Calu3 (cell line): ENCODE results near the gene MPHOSPH9. TPM values are rescaled to one million over a fixed set of nuclear protein-coding genes. Genes with fewer than 3 reads are reported as not detected.

ENCODE experiments used
- BruUV-seq: library from RNA; stranded (reverse); fragments of 400-500 nt; replicated peaks from 2 replicates; lab custom pipeline; 2021; lab: Mats Ljungman, UMichigan
- CTCF ChIA-PET: fragments of 300-600 bp; sonication (Branson Sonifier 250); formaldehyde crosslinking; loops from one replicate; lab custom pipeline; 2022; ENCODE audit warnings: antibody characterized with exemption; lab: Charles Lee
- DNase-seq: peaks from one replicate; pipeline ENCODE4 v3.0.0; 2022
- H3K27ac Mint-ChIP-seq: one replicate; pipeline ENCODE4 v1.8.0; 2022; ENCODE audit warnings: mixed read lengths; ENCODE audit not compliant: unreplicated experiment
- H3K27me3 Mint-ChIP-seq: one replicate; pipeline ENCODE4 v1.8.0; 2022; ENCODE audit warnings: mixed read lengths; ENCODE audit not compliant: unreplicated experiment
- H3K36me3 Mint-ChIP-seq: one replicate; pipeline ENCODE4 v1.8.0; 2022; ENCODE audit warnings: mild to moderate bottlenecking, moderate library complexity, mixed read lengths; ENCODE audit not compliant: insufficient read depth, unreplicated experiment
- H3K4me1 Mint-ChIP-seq: one replicate; pipeline ENCODE4 v1.8.0; 2022; ENCODE audit warnings: mild to moderate bottlenecking, low read depth, mixed read lengths; ENCODE audit not compliant: unreplicated experiment
- H3K4me3 Mint-ChIP-seq: one replicate; pipeline ENCODE4 v1.8.0; 2022; ENCODE audit warnings: mild to moderate bottlenecking, low read depth, moderate library complexity, mixed read lengths; ENCODE audit not compliant: unreplicated experiment
- H3K9me3 Mint-ChIP-seq: one replicate; pipeline ENCODE4 v1.8.0; 2022; ENCODE audit warnings: low read depth, mixed read lengths; ENCODE audit not compliant: unreplicated experiment
- intact Hi-C: fragments of 100-400 bp; cut with micrococcal nuclease; formaldehyde crosslinking; loops from one replicate; pipeline ENCODE4 v1.10.0; 2022; ENCODE audit not compliant: unreplicated experiment
- total RNA-seq: library from RNA; stranded (reverse); gene quantifications from 2 replicates; pipeline ENCODE4 v1.2.3, GENCODE V29; 2022
- TF ChIP-seq, protein P1 (sequence below): fragments of 200-600 bp; IDR thresholded peaks from one replicate; pipeline ENCODE4 v1.8.0; 2022; ENCODE audit warnings: antibody characterized with exemption; ENCODE audit not compliant: unreplicated experiment

Gene MPHOSPH9
- total RNA-seq, 1 experiment from 2014 or later: 69.5 TPM

DNA sequence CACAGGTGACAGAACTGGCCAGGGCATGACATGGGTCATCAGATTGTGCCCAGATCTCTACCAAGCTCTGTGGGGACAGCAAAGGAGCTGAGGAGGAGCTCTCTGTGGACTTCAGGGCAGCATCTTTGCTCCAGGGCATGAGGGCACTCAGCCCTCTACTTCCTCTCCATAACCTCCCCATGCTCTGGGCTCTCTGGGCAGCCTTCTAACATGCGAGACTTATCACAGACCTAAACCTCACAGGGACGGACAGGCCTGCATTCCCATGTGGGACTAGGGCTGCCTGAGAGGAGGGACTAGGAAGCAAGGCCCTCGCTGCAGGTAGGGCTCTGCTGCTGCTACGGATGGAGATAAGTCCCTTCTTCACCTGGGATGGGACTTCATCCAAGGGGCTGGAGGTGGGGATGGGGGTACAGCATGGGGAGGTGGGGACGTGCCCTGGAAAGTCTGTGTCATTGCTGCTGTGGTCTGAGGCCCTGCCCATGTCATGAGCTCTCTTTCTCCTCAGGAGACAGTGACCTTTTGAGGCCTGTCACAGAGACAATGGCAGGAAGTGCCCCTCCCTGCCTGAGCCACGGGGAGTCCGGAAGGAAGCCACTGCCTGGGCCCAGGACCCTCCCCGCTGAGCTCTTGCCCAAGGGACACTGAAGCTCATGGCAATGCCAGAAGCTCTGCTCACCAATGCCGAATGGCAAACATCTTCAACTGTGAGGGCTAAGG is 126.1 kb downstream of the MPHOSPH9 start:
- no peak overlapping the region for H3K4me3 Mint-ChIP-seq
- H3K9me3 Mint-ChIP-seq: no peaks in the 10 kb centered on the region
- no peak overlapping the region for H3K27ac Mint-ChIP-seq
- intact Hi-C loops: no loop called here
- CTCF ChIA-PET: no interaction called here
- DNase-seq: no peak
- H3K4me1 Mint-ChIP-seq: peaks cover 12% of the 10 kb centered on the region
- BruUV-seq: no TSS peak
- TF ChIP-seq, protein P1, sequence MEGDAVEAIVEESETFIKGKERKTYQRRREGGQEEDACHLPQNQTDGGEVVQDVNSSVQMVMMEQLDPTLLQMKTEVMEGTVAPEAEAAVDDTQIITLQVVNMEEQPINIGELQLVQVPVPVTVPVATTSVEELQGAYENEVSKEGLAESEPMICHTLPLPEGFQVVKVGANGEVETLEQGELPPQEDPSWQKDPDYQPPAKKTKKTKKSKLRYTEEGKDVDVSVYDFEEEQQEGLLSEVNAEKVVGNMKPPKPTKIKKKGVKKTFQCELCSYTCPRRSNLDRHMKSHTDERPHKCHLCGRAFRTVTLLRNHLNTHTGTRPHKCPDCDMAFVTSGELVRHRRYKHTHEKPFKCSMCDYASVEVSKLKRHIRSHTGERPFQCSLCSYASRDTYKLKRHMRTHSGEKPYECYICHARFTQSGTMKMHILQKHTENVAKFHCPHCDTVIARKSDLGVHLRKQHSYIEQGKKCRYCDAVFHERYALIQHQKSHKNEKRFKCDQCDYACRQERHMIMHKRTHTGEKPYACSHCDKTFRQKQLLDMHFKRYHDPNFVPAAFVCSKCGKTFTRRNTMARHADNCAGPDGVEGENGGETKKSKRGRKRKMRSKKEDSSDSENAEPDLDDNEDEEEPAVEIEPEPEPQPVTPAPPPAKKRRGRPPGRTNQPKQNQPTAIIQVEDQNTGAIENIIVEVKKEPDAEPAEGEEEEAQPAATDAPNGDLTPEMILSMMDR: no peak
- H3K36me3 Mint-ChIP-seq: peaks cover 9% of the 10 kb centered on the region
- H3K27me3 Mint-ChIP-seq: no peaks in the 10 kb centered on the region

DNA sequence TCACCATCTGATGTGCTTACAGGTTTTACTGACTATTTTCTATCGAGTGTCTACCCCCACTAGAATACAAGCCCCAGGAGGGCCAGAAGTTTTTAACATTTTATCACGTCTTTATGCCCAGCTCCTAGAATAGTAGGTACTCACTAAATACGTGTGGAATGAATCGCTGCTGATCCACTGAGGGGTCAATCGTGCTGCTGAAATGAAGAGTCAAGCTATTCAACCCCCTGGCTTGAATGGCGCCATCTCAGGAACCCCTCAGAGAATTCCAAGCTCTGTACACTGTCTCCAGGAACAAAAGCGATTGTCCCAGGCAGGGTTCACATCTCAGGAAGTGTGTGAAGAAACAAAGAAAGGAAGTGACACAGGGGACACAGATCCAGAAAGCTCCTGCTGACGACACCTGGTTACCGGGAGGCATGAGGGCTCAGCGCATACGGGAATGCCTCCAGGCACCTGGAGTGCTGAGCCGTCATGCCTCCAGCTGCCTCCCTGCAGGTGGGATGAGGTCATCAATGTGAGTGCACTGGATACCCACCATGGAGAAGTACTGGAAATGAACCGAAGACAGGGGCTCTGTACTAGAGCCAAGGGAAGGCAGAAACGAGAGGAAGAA is 127.6 kb downstream of the MPHOSPH9 start:
- Mint-ChIP-seq H3K27me3 (no peaks in the 10 kb centered on the region), H3K9me3 (no peaks in the 10 kb centered on the region), H3K27ac (no peak overlapping the region), H3K36me3 (peaks cover 9% of the 10 kb centered on the region), H3K4me3 (no peak overlapping the region), H3K4me1 (peaks cover 12% of the 10 kb centered on the region)
- DNase-seq: no peak
- no TSS peak for BruUV-seq
- CTCF ChIA-PET: no interaction called here
- TF ChIP-seq, protein P1: no peak
- intact Hi-C loops: no loop called here

DNA sequence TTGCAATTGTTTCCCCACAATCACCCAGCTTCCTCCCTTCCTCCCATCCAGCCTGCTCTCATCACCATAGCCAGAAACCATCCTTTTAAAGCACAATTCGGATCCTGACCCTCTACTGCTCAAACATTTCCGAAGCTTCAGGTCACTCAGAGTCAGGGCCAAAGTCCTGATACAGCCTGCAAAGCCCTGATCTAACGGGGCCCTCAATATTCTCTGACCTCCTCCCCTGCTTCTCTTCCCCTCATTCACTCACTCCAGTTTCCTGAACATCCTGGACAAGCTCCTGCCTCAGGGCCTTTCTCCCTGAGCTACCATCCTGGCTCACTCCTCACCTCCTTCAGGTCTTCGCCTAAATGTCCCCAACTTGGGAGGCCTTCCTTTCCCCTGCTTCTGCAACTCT is 128.1 kb downstream of the MPHOSPH9 start:
- DNase-seq: no peak
- CTCF ChIA-PET: no interaction called here
- Mint-ChIP-seq H3K9me3 (no peaks in the 10 kb centered on the region), H3K4me3 (no peak overlapping the region), H3K27ac (no peak overlapping the region), H3K4me1 (peaks cover 12% of the 10 kb centered on the region), H3K36me3 (peaks cover 9% of the 10 kb centered on the region), H3K27me3 (no peaks in the 10 kb centered on the region)
- TF ChIP-seq, protein P1: no peak
- BruUV-seq: no TSS peak
- intact Hi-C loops: no loop called here

Other genes with a start within 250 kb of the MPHOSPH9 start
- gene PITPNM2, start 82.1 kb downstream of the MPHOSPH9 start, total RNA-seq: 7.8 and 8.4 TPM in 2 replicates
- 19.9 and 24.7 TPM in 2 replicates for gene MTRFR, start 295 bp upstream of the MPHOSPH9 start, total RNA-seq
- gene CDK2AP1, start 38.7 kb upstream of the MPHOSPH9 start, total RNA-seq: 112 and 114 TPM in 2 replicates
- gene SBNO1, start 131.7 kb upstream of the MPHOSPH9 start, total RNA-seq: 60.8 and 62.7 TPM in 2 replicates
- gene KMT5A, start 151.0 kb upstream of the MPHOSPH9 start, total RNA-seq: 83.5 and 92.6 TPM in 2 replicates
- 2.4 and 2.8 TPM in 2 replicates for gene RILPL2, start 203.5 kb upstream of the MPHOSPH9 start, total RNA-seq
- gene SNRNP35, start 225.0 kb upstream of the MPHOSPH9 start, total RNA-seq: 26.9 and 34.9 TPM in 2 replicates